GM12873 (cell line): ENCODE measurements around the gene LRGUK.

Experiments
- CTCF ChIP-seq: IDR thresholded peaks from 2 replicates; pipeline ENCODE4 v1.5.1; 2012; ENCODE audit warnings: low read depth, mild to moderate bottlenecking, moderate library complexity, low read length, control low read depth; ENCODE audit not compliant: insufficient read depth; ENCODE audit errors: missing control alignments

Gene LRGUK

GRCh38 chr7:134128829-134129228 is 1.7 kb downstream of the LRGUK start:
- no peak for TF ChIP-seq CTCF

DNA sequence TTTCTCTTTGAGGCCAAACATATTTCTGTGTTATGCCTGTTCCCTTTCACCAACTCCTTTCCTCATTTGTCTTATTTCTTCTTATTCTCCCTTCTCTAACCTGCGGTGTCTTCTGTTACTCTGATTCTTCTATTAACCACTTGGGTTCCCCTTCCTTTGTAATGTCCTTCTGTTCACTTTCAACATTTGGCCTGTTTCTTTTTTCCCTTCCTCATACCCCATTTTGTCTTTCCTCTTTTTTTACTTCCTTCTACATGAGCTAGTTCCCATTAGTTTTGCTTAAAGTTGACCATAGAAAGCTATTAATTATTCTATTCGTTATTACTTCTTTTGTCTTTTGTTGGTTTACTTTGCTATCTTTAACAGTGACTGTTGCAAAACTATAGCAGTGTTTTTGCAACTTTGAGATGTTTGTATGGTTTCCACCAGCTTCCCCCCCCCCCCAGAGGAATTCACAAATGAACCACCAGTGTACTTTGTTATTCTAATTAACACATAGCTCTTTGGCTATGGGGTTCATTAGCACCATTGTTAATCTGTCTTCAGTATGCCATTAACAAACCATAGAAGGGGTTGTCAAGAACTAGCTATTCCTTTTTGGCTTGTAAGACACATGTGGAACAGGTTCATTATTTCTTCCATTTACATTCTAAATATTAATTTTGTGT is 2.9 kb downstream of the LRGUK start:
- no peak for TF ChIP-seq CTCF

DNA sequence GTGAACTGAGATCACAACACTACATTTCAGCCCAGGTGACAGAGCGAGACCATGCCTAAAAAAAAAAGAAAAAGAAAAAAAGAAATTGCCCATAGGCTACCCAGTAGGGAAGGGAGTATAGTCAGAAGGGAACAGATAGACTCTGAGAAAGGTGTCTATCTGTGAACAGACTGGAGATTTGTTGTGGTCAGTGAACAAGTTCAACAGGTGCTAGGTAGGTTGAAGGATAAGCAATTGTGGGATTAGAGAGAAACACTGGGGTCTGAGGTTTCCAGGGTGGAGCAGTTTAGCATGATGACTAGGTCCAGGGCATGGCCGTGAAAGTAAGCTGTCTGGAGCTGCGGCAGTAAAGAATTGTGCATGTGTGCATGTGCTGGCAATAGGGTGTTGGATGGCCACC is 6.9 kb downstream of the LRGUK start:
- no peak for TF ChIP-seq CTCF

GRCh38 chr7:134140889-134141867 is 14.0 kb downstream of the LRGUK start:
- peak; percentile 96 for TF ChIP-seq CTCF

GRCh38 chr7:134141868-134142264 is 14.7 kb downstream of the LRGUK start:
- no peak for TF ChIP-seq CTCF

DNA sequence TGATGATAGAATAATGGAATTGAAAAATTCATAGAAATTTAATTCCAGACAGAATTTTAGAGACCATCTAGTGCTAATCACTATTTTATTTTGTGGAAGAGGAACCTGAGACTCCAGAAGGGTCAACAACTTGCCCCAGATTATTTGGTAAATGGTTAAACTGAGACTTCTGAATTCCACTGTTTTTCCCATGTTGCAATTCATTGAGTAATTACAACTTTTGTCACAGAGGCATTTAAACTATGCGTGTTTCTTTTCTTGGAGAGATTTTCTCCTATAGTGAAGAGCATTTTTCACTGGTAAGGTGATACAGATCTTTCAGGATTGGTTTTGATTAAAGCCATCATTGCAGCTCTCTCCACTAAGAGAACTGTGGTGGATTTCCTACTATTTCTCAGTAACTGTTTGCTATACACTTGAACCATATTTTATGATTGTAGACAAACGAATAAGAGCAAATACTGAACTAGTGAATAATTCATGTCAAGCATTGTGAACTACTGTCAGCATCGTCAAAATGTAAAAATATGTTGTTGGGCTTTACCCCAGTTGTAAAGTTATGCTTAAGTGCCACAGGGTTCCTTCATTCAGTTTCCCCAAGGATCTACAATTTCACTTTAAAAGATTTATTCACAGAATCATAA is 26.5 kb downstream of the LRGUK start:
- TF ChIP-seq CTCF, result no peak
